NCI-H1436 (cell line): Measurements from ENCODE around the gene METTL2A.
"Not testable (repeated sequence)": the region's sequence is repeated elsewhere in the genome, so short reads cannot be mapped to it uniquely, and the experiment has no call there.

Experiments used
- DNase-seq: peaks from one replicate; lab custom pipeline; 2025; lab: John Stamatoyannopoulos, UW

The METTL2A gene, protein sequence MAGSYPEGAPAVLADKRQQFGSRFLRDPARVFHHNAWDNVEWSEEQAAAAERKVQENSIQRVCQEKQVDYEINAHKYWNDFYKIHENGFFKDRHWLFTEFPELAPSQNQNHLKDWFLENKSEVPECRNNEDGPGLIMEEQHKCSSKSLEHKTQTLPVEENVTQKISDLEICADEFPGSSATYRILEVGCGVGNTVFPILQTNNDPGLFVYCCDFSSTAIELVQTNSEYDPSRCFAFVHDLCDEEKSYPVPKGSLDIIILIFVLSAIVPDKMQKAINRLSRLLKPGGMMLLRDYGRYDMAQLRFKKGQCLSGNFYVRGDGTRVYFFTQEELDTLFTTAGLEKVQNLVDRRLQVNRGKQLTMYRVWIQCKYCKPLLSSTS

DNA sequence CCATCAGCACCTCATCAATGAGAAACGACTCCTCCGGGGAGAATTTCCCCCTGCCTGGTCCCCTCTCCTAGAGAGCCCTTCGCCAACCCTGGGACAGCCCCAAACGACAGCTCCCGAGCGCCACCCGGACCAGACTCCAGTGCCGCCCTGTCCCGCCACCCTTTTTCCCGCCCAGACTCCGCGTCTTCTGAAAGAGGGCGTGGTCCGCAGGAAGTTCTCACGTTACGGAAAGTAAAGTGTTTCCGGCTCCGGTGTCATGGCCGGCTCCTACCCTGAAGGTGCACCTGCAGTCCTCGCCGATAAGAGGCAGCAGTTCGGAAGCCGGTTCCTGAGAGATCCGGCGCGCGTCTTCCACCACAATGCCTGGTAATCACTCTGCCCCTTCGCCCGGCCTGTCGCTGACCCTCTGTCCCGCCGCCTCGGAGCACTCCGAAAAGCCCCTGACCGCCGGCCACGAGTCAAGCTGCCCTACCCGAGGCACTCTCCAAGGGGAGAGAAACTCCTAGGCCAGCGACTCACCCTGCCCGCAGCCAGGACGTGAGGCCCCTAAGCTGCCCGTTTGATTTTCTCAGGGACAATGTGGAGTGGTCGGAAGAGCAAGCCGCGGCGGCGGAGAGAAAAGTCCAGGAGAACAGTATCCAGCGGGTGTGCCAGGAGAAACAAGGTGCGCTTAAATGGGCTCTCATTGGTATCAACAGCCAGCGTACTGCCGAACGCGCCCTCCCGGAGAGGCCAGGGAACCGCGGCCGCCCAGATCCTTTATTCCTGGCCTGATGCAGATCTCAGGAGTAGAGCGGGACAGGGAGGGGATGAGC, at the start of gene METTL2A:
Gene METTL2A, plus strand, starts transcription at position 251 of the 815 bp plus-strand sequence. Its CDS starts 6 bp downstream, at position 257.
- DNase-seq, result peak; percentile 95

DNA sequence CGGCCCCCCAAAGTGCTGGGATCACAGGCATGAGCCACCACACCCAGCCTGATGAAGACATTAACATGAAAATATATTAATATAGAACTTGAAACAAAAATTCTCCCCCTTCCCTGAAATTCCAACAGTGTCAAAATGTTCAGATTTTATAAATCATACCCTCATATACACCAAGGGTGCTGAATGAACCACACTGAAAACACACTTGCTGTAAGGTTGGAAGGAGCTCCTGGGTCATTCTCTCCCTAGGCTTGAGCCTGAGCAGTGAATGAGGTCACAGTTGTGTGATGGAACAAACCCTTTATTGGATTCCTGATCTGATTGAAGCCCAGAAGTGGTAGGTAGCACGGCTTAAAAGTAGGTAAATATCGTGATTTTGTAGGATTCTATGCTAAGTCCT, 43.4 kb upstream of the METTL2A start, which contains the start of gene EFCAB3:
Gene EFCAB3, plus strand, starts transcription at position 301 of the 400 bp plus-strand sequence. CDS start 2,427 bp downstream, outside the sequence.
- no peak for DNase-seq

DNA sequence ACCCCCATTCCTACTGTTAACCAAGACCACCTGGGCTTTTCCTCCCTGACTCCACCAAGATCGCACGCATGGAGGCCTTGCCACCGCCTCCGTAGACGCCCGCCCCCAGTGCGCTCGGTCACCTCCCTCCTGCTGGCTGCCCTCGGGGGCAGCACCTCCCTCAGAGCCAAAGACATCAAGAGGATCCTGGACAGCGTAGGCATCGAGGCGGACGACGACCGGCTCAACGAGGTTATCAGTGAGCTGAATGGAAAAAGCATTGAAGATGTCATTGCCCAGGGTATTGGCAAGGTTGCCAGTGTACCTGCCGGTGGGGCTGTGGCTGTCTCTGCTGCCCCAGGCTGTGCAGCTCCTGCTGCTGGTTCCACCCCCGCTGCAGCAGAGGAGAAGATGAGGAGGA, 42.1 kb upstream of the METTL2A start:
- DNase-seq, result no peak

DNA sequence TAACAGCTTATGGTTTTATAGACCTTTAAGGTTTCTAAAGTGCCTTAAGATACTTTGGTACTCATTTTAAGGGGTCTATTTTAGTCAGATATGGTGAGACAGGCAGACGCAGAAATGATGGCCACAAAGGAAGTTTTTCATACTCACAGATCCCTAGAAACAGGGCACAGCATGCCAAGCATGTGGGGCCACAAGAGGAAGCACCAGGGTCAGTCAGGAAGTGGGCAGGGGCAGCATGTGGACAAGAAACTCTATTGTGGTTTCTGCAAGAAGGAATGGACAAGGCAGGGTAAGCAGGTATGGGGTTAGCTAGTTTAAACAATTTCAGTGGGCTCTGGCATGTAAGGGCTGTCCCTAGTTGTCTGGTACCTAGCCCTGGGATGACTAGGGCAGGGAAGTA, 34.8 kb upstream of the METTL2A start:
- DNase-seq, result no peak

DNA sequence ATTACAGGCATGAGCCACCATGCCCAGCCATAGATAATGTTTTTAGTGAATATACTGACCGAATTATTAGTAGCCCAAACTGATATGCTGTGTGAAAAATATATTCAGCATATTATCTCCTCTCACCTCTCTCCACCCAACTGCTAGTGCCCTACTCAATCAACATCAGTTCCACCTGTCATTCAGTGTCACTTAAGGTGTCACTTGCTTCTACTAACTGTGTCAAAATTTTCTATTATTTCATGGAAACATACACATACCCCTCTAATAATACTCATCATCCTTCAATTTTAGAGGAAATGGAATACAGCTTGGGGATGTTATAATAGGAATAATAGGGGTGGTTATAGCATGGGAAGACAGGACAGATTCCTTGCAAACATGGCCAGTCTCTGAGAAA, 30.8 kb upstream of the METTL2A start:
- no peak for DNase-seq

DNA sequence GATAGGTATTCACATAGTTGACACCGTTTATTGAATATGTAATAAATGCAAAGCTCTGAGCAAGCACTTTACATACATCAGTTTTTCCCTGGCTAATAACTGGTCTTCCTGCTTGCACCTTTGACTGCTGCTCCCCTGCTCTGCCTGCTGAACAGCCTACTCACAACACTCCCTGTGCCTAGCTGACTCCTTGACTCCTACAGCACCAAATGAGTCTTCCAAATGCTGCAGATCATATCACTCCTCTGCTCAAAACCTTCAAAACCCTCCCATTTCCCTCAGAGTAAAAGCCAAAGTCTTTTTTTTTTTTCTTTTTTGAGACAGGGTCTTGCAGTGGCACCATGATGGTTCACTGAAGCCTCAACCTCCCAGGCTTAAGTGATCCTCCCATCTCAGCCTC, 24.8 kb upstream of the METTL2A start:
- no peak for DNase-seq

DNA sequence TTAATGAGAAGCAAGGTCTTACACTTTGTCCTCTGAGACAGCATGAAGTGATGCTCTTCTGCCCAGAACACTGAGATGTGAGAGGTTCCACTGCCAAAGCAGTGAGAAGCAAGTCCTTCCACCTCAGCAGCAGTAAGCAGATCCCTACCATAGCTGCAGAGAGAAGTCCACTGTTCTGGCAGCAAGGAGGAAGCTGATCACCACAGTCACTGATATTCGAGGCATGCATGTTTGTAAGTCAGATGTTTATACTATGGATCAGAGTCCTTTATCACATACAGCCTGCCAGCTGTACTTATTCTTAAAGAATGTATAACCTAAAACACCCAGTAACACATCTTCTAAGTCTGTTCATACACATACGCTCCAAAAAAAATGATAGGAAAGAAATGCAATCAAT, 18.2 kb upstream of the METTL2A start:
- DNase-seq, result no peak

DNA sequence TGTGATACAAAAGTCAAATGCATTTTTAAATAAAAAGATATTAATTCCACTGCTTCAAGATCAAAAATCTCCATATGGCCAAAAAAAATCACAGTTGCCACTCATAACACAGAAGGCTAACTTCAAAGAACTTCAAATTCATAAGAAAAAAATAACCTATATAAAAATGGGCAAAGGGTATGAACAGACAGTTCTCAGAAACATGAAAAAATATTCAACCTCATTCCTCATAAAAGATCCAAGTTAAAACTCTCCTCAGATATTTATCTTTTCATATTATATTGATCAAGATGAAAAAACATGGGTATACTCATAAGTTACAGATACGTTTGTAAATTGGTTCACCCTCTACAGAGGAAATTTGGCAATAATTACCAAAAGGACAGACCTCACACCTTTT, 10.6 kb upstream of the METTL2A start:
- not testable (repeated sequence) for DNase-seq

DNA sequence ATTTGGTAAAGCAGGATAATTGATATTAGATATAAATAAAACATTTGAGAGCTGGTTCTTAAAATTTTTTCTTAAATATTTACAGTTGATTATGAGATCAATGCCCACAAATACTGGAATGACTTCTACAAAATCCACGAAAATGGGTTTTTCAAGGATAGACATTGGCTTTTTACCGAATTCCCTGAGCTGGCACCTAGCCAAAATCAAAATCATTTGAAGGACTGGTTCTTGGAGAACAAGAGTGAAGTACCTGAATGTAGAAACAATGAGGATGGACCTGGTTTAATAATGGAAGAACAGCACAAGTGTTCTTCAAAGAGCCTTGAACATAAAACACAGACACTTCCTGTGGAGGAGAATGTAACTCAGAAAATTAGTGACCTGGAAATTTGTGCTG, 2.5 kb downstream of the METTL2A start:
- not testable (repeated sequence) for DNase-seq

DNA sequence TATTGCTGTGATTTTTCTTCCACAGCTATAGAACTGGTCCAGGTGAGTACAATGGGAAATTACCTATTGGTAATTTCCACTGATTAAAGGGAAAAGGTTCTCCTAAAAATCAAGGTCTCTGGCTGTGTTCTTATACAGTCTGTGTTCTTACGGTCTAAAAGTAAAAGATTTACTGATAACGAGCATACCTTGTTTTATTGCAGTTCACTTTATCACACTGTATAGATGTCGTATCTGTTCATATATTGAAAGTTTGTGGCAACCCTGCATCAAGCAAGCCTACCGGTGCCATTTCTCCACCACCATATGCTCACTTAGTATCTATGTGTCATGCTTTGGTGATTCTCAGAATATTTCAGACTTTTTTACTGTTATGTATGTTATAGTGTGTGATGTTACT, 11.6 kb downstream of the METTL2A start:
- not testable (repeated sequence) for DNase-seq

DNA sequence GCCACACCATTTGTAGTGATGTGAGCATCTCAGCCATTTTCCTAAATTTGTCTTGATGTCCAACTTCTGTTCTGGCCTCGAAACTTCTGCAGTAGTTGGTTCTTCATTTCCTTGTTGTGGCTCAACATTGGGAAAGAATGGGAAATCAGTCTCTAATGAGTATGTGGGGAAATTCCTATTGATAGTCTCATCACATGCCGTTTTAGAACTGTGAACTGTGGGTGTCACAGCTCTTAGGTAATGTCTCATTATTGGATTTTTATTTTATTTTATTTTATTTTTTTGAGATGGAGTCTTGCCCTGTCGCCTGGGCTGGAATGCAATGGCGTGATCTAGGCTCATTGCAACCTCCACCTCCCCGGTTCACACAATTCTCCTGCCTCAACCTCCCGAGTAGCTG, 17.5 kb downstream of the METTL2A start:
- DNase-seq, result not testable (repeated sequence)

DNA sequence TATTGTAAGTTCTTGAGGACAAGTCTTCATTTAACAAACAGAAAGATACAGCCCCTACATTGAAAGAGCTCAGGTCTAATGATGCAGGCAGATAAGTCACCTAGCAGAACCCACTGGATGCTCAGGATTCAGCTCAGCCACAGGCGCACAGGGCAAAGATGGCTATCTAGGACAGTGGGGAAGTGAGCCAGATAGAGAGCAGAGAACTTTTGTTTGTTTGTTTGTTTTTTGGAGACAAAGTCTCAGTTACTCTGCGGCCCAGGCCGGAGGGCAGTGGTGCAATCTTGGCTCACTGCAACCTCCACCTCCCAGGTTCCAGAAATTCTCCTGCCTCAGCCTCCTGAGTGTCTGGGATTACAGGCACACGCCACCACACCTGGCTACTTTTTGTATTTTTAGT, 20.4 kb downstream of the METTL2A start:
- DNase-seq, result no peak

DNA sequence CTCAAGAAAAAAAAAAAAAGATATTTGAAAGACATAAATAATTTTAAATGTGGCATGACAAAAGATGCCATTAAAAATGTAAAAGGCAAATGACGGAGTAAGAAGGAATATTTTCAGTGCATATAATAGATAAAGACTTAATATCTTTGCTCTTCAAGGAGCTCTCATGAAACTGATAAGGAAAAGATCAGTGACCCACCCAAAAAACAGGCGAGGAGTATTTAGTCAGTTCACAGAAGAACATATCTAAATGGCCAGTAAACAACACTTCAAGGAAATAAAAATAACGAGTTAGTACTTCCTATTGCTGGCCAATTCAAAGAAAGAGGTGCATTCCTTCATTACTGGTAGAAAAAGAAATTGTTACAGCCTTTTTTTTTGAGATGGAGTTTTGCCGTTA, 22.1 kb downstream of the METTL2A start:
- not testable (repeated sequence) for DNase-seq

DNA sequence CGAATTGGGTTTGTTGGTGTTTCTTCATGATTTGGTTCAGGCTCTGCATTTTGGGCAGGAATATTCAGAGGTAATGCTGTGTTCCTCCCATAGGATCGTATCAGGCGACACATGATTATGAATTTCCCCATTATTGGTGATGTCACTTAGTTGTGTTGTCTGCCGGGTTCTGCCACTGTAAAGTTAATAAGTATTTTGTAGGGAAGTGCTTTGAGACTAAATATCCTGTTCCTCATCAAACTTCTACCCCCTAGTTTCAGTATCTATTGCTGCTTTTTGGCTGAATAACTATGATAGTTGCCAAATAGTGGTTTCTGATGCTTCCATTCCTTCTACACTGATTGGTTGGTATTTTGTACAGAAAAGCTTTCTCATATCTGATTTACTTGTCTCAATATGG, 28.5 kb downstream of the METTL2A start:
- not testable (repeated sequence) for DNase-seq

DNA sequence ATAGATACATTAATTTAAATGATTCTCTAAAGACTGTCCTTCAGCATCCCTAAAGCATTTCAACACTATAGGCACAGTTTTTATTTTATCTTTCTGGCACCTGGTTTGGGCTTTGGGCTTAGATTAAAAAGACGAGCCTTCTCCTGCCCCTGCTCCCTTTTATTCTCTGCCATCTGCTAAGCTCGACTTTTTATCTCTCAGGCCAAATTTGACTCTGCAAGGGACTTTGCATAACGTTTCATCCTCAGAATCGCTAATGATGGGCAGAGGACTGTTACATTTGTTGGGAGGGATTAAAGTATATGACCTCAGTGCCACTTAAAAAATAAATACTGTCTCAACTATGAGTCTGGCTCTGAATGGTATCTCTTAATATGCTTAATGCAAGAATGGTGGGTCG, 29.3 kb downstream of the METTL2A start:
- not testable (repeated sequence) for DNase-seq

DNA sequence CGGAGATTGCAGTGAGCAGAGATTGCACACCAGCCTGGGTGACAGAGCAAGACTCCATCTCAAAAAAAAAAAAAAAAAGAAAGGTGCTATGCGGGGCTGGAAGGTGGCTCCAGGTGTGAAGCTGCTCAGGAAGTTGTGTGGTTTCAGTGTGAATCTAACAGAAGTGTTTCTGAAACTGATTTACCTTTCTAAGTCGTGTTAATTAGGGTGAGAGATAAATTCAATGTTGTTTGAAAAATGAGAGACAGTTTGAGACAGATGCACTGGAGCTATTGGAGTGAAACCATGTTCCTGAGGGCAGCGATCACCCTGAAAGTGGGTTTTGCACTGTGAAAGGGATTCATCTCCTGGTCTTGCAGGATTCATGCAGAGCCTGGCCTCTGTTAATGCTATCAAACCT, 30.0 kb downstream of the METTL2A start:
- DNase-seq, result not testable (repeated sequence)

DNA sequence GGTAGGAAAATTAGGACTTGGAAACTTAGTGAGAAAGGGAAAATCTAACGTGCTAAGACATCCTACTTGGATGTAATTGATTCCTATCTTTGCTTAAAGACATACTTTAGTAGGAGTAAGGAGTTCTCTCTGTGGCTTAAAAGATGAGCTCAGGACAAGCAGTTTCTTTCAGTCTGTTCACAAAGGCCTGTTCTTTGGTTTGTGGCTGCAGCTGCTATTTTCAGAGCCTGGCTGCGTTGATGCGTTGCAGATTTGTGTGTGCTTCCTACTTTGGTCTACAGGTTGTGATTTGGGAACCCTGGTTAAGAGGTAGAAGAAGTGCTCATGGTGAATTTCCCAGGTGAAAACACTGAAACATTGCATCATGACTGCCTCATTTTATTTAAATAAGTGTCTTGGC, 30.4 kb downstream of the METTL2A start:
- DNase-seq, result not testable (repeated sequence)

DNA sequence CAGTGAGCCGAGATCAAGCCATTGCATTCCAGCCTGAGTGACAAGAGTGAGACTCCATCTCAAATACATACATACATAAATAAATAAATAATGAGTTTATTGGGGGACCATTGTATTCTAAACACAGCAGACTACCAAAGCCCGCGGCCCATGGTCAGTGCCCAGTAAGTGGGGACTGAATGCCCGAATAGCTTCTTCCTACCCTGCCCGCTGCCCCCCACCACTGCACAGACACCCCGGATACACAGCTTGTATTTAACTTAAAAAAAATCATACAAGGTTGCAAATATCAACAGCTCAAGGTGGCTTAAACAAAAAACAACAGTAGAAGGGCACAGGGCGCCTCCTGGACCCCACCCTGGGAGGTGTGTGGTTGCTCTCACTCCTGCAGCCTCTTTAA, 32.3 kb downstream of the METTL2A start:
- no peak for DNase-seq

DNA sequence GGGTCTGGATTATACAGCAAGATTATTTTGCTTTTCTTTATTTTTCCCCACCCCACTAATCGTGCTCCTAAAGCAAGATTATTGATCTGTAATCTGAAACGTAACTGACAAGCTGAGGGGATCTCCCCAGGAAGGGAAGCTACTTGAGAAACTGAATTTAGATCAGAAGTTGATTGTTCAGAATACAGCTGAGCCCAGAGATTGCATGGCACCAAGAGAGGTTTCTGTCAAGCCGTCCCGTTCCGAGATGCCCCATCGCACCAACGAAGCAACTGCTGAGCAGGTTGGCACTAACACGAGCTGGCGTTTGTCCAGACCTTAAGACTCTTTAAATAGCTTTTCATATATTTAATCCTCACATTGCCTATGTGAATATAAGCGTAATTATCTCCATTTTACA, 34.8 kb downstream of the METTL2A start:
- DNase-seq, result not testable (repeated sequence)

DNA sequence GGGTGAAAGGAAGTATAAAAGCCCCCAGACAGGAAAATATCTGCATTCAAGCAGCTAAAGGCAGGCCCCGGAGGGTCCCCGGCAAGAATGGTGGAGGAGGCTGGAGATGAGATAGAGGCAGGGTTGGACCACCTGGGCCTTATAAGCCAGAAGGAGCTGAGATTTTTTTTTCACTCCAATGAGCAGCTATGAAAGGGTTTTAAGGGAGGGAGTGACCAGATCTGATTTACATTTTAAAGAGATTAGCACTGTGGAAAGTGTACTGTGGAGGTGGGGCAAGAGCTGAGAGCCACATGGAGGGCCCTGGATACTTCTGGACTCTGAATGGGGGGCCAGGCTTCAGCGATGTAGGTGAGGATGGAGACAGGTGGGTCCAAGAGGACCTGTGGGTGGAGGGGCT, 40.7 kb downstream of the METTL2A start:
- not testable (repeated sequence) for DNase-seq

DNA sequence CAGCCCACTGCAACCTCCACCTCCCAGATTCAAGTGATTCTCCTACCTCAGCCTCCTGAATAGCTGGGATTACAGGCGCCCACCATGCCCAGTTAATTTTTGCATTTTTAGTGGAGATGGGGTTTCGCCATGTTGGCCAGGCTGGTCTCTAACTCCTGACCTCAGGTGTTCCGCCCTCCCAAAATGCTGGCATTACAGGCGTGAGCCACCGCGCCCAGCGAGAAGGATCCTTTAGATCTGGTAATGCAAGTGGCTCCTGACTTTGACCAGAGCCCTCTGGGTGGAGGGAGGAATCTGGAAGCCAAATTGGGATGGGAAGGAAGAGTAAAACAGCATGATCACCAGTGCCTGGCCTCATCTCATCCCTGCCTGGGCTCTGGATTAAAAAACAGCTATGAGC, 41.6 kb downstream of the METTL2A start:
- not testable (repeated sequence) for DNase-seq

DNA sequence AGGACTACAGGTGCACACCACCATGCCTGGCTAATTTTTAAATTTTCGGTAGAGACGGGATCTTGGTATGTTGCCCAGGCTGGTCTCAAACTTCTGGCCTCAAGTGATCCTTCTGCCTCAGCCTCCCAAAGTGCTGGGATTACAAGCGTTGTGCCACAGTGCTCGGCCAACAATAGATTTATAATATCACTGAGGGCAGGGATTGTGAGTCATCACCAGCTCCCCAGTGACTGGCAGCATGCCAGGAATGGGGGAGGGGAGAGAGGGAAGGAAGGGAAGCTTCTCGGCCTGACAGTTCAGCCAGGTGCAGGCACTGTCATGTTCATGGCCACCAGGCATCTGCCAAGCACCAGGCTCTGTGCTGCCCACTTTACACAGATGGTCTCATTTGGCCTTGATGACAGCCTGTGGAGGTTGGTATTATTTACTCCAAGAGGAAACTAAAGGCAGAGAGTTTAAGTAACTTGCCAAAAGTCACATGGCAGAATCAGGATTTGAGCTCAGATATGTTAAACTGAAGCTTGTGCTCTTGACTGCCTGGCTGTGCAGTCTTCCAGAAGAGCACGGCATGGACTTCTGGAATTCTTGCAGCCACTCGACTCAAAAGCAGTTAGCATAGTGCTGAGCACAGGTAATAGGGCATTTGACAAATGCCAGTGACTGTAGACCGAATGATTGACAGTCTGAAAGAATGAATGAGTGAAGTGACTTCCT, 47.1 kb downstream of the METTL2A start:
- DNase-seq, result peak; percentile 70
